OCI-LY7 (cell line): ENCODE measurements around the gene GRM5. TPM values are rescaled to one million over a fixed set of nuclear protein-coding genes. Genes with fewer than 3 reads are reported as not detected.

Source experiments
- BruUV-seq: library from RNA; stranded (reverse); fragments of 400-500 nt; replicated peaks from 2 replicates; lab custom pipeline; 2021; lab: Mats Ljungman, UMichigan
- CTCF ChIA-PET: fragments of 300-600 bp; sonication (Branson Sonifier 250); formaldehyde crosslinking; loops from one replicate; lab custom pipeline; 2022; ENCODE audit warnings: antibody characterized with exemption; ENCODE audit not compliant: unreplicated experiment; lab: Charles Lee
- POLR2A ChIA-PET: fragments of 300-600 bp; sonication (Branson Sonifier 250); formaldehyde crosslinking; loops from one replicate; lab custom pipeline; 2022; ENCODE audit warnings: antibody characterized with exemption; lab: Charles Lee
- DNase-seq: peaks from one replicate; pipeline ENCODE4 v3.0.0-alpha.2; 2015; ENCODE audit warnings: low spot score
- H2AFZ ChIP-seq: fragments of 200-600 bp; sonication (generic), shearing (Covaris generic); 2 replicates; pipeline ENCODE4 v1.6.1; 2014; ENCODE audit warnings: mild to moderate bottlenecking, antibody characterized with exemption, low read length, moderate library complexity
- H3K27ac ChIP-seq: fragments of 200-600 bp; sonication (generic); 2 replicates; pipeline ENCODE4 v1.5.1; 2014; ENCODE audit warnings: mixed run types, low read depth, mild to moderate bottlenecking, moderate library complexity, low read length, inconsistent platforms; ENCODE audit not compliant: poor library complexity, severe bottlenecking
- H3K36me3 ChIP-seq: fragments of 200-600 bp; sonication (generic); 2 replicates; pipeline ENCODE4 v1.6.1; 2014; ENCODE audit warnings: mild to moderate bottlenecking, antibody characterized with exemption, low read length, moderate library complexity, mixed read lengths; ENCODE audit not compliant: insufficient read depth
- H3K4me1 ChIP-seq: fragments of 200-600 bp; sonication (generic); 2 replicates; pipeline ENCODE4 v1.5.1; 2014; ENCODE audit warnings: mild to moderate bottlenecking, low read length; ENCODE audit not compliant: insufficient read depth, poor library complexity, severe bottlenecking
- H3K4me2 ChIP-seq: fragments of 200-600 bp; sonication (generic); 2 replicates; pipeline ENCODE4 v1.6.1; 2014; ENCODE audit warnings: mild to moderate bottlenecking, low read length
- H3K4me3 ChIP-seq: fragments of 200-600 bp; sonication (generic); 2 replicates; pipeline ENCODE4 v1.5.1; 2014; ENCODE audit warnings: mild to moderate bottlenecking, low read depth, low read length; ENCODE audit not compliant: poor library complexity, severe bottlenecking
- H3K79me2 ChIP-seq: fragments of 200-600 bp; sonication (generic); 2 replicates; pipeline ENCODE4 v1.6.1; 2016; ENCODE audit warnings: low read depth, mild to moderate bottlenecking, low read length, moderate library complexity, mixed read lengths; ENCODE audit not compliant: insufficient read depth
- H3K9me2 ChIP-seq: fragments of 200-600 bp; sonication (generic); 2 replicates; pipeline ENCODE4 v1.6.1; 2016; ENCODE audit warnings: mild to moderate bottlenecking, low read length, mixed read lengths; ENCODE audit not compliant: insufficient read depth
- H3K9me3 ChIP-seq: fragments of 200-600 bp; sonication (generic); 2 replicates; pipeline ENCODE4 v1.6.1; 2014; ENCODE audit warnings: mild to moderate bottlenecking, mixed run types, low read length, mixed read lengths
- H4K20me1 ChIP-seq: fragments of 200-600 bp; sonication (generic); 2 replicates; pipeline ENCODE4 v1.6.1; 2014; ENCODE audit warnings: mild to moderate bottlenecking, antibody characterized with exemption, low read length, moderate library complexity, mixed read lengths; ENCODE audit not compliant: insufficient read depth
- EZH2phosphoT487 ChIP-seq: fragments of 200-600 bp; sonication (generic); IDR thresholded peaks from 2 replicates; pipeline ENCODE4 v1.6.1; 2018; ENCODE audit warnings: low read depth, borderline replicate concordance, mild to moderate bottlenecking, mixed run types, antibody characterized with exemption, low read length, moderate library complexity, mixed read lengths
- intact Hi-C: fragments of 100-400 bp; cut with micrococcal nuclease; formaldehyde crosslinking; loops from one replicate; pipeline ENCODE4 v1.10.0; 2022; ENCODE audit not compliant: unreplicated experiment
- total RNA-seq, 2 experiments: library from RNA; depleted of rRNA in 1 of 2; stranded (reverse); fragments of >200 nt in 1 of 2; shearing (Covaris generic) in 1 of 2; gene quantifications; 2 replicates each; pipeline ENCODE4 v1.2.3, GENCODE V29; 2014 to 2022
- TF ChIP-seq, protein P1 (sequence below): fragments of 200-600 bp; sonication (generic); conservative IDR thresholded peaks from 2 replicates; pipeline ENCODE4 v1.5.1; 2014; ENCODE audit warnings: mild to moderate bottlenecking, antibody characterized with exemption, low read length, moderate library complexity, mixed read lengths

GRM5 gene
- total RNA-seq, 2 experiments from 2014 or later = not detected

- ChIA-PET POLR2A (interaction anchor here (1.0 to 2.1 kb wide), 2 partner anchors 8 to 16 kb away, joined by 5 to 8 read pairs; no protein-coding TSS in a partner anchor), CTCF (no interaction called here)
- H3K27ac ChIP-seq = no peak overlapping the region
- no peaks in the 10 kb centered on the region for H3K79me2 ChIP-seq
- no peaks in the 10 kb centered on the region for H3K9me2 ChIP-seq
- H4K20me1 ChIP-seq = no peaks in the 10 kb centered on the region
- H3K4me2 ChIP-seq = no peak overlapping the region
- H2AFZ ChIP-seq = no peak overlapping the region
- H3K4me1 ChIP-seq = no peaks in the 10 kb centered on the region
- no peak overlapping the region for H3K4me3 ChIP-seq
- no TSS peak for BruUV-seq
- no peak for DNase-seq
- H3K36me3 ChIP-seq = no peaks in the 10 kb centered on the region
- no peak for TF ChIP-seq EZH2phosphoT487
- TF ChIP-seq, protein P1, sequence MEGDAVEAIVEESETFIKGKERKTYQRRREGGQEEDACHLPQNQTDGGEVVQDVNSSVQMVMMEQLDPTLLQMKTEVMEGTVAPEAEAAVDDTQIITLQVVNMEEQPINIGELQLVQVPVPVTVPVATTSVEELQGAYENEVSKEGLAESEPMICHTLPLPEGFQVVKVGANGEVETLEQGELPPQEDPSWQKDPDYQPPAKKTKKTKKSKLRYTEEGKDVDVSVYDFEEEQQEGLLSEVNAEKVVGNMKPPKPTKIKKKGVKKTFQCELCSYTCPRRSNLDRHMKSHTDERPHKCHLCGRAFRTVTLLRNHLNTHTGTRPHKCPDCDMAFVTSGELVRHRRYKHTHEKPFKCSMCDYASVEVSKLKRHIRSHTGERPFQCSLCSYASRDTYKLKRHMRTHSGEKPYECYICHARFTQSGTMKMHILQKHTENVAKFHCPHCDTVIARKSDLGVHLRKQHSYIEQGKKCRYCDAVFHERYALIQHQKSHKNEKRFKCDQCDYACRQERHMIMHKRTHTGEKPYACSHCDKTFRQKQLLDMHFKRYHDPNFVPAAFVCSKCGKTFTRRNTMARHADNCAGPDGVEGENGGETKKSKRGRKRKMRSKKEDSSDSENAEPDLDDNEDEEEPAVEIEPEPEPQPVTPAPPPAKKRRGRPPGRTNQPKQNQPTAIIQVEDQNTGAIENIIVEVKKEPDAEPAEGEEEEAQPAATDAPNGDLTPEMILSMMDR = no peak
- intact Hi-C loops = no loop called here
- H3K9me3 ChIP-seq = no peaks in the 10 kb centered on the region
These were observed 536.4 kb downstream of the GRM5 start for GRCh38 chr11:88529426-88529825.

DNA sequence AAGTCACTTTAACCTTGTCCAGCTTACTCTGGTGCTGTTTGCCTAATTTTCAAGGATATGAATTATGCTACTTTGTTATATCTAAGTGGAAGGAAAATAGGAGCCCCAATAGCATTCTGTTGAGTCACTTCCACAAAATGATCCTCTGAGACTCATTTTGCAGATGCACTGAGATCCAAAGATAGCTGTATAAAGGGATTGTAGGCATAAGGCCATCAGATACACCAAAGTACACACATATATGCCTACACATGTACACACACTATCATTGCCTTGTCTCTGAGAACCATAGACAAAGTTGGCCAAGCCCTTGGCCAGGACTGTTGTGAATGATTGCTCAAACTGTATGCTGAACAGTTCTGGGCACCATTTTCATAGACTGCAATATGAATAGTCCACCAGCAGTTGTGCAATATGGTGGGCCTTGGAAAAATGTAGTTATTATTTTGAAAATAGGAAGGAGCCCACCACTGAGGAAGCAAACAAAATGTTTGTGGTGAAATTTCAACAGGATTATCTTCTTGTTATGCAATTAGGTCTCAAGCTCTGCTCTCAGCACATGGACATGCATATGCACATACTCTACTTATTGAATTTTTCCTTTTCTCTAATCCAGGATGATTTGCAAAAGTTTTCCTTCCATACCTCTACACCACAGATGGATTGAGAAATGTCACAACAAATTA is 542.3 kb downstream of the GRM5 start:
- no peak overlapping the region for H2AFZ ChIP-seq
- no peaks in the 10 kb centered on the region for H4K20me1 ChIP-seq
- BruUV-seq = no TSS peak
- H3K36me3 ChIP-seq = no peaks in the 10 kb centered on the region
- no peaks in the 10 kb centered on the region for H3K9me2 ChIP-seq
- TF ChIP-seq, protein P1 = no peak
- no peak for TF ChIP-seq EZH2phosphoT487
- no peak for DNase-seq
- CTCF ChIA-PET = no interaction called here
- intact Hi-C loops = no loop called here
- no peak overlapping the region for H3K4me3 ChIP-seq
- no peaks in the 10 kb centered on the region for H3K9me3 ChIP-seq
- H3K27ac ChIP-seq = no peak overlapping the region
- H3K4me1 ChIP-seq = no peaks in the 10 kb centered on the region
- POLR2A ChIA-PET = interaction anchor here (1.0 kb wide), 1 partner anchor 34 kb away, joined by 3 read pairs; no protein-coding TSS in a partner anchor
- H3K79me2 ChIP-seq = no peaks in the 10 kb centered on the region
- no peak overlapping the region for H3K4me2 ChIP-seq

DNA sequence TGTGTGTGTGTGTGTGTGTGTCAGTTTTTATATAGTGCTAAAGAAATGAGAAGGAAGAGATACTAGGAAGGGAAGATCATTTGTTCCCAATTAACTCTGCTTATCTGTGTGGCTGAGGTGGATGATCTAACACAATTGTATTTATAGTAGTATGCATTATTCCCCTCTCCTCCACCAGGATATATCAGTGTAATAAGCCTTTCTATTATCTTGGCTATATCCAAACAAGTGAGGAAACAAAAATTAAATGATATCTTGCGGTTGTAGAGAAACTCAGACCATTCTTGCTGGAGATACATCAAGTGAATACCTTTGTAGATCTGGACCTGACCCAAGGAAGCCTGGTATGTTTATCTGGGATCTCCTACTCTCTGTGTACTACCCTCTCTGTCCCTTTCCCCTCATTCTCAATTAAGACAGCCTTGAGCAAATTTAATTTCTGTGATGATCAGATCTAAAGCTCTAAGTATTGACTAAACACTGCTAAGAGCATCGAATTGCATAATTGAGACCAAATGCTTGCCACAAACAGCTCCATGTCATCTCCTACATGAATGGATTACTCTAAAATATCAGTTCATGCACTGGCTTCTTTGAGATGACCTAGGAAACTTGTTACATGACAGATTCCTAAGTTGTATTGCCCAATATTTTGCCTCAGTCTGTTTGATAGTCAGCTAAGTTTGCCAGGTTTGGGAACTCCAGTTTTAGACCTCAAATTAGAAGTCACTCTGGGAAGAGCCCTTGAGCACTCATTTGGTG is 543.0 kb downstream of the GRM5 start:
- H3K27ac ChIP-seq = no peak overlapping the region
- intact Hi-C loops = no loop called here
- no peaks in the 10 kb centered on the region for H3K9me3 ChIP-seq
- H3K4me1 ChIP-seq = no peaks in the 10 kb centered on the region
- TF ChIP-seq, protein P1 = no peak
- TF ChIP-seq EZH2phosphoT487 = no peak
- CTCF ChIA-PET = no interaction called here
- H3K9me2 ChIP-seq = no peaks in the 10 kb centered on the region
- H3K4me3 ChIP-seq = no peak overlapping the region
- POLR2A ChIA-PET = interaction anchor here (0.5 to 0.6 kb wide), 2 partner anchors 11 to 1684 kb away, joined by 3 to 5 read pairs; no protein-coding TSS in a partner anchor
- no peaks in the 10 kb centered on the region for H3K36me3 ChIP-seq
- no TSS peak for BruUV-seq
- H4K20me1 ChIP-seq = no peaks in the 10 kb centered on the region
- no peak overlapping the region for H3K4me2 ChIP-seq
- no peaks in the 10 kb centered on the region for H3K79me2 ChIP-seq
- H2AFZ ChIP-seq = no peak overlapping the region
- no peak for DNase-seq
